K562 (cell line): ENCODE results near the gene PACRG. TPM values are rescaled to one million over a fixed set of nuclear protein-coding genes. Genes with fewer than 3 reads are reported as not detected.

Experiments
- ATAC-seq: fragments of 200-7000 bp; cut with Tn5 transposase; 3 replicates; pipeline ENCODE4 v1.9.1; 2020; ENCODE audit warnings: moderate library complexity
- BruUV-seq: library from RNA; stranded (reverse); fragments of 400-500 nt; replicated peaks from 2 replicates; lab custom pipeline; 2021; lab: Mats Ljungman, UMichigan
- CTCF ChIA-PET: fragments of 300-600 bp; formaldehyde crosslinking; extraction: SDS; loops from one replicate; lab custom pipeline; 2021; ENCODE audit warnings: low intra/inter-chr PET ratio; lab: Yijun Ruan, JAX
- POLR2A ChIA-PET: fragments of 300-600, 350-650 bp; sonication (Branson Sonifier 250); formaldehyde crosslinking; extraction: SDS; loops from one replicate; lab custom pipeline; 2021; ENCODE audit warnings: antibody characterized with exemption, inconsistent platforms; lab: Yijun Ruan, JAX
- DNase-seq, 4 experiments: peaks; one replicate each; pipeline versions ENCODE4 v3.0.0 to v3.0.0-alpha.2; 2011 to 2018; ENCODE audit warnings: low spot score in 3 of 4, mixed read lengths in 3 of 4; ENCODE audit errors: extremely low read depth in 1 of 4
- FAIRE-seq: peaks from 2 replicates; lab custom pipeline; 2011; peaks lifted over from hg19 to GRCh38; lab: Jason Lieb, UNC
- H2AFZ ChIP-seq: 2 replicates; pipeline ENCODE4 v1.6.0; 2011; ENCODE audit warnings: low read depth, low read length, control low read depth, inconsistent platforms
- H3K27ac ChIP-seq: fragments of 200-600 bp; 3 replicates; pipeline ENCODE4 v1.8.0; 2011; ENCODE audit warnings: low read depth, mild to moderate bottlenecking, control low read depth, inconsistent platforms, low read length, moderate library complexity, mixed read lengths; ENCODE audit errors: extremely low read depth
- H3K27me3 ChIP-seq, 2 experiments: fragments of 300-600 bp in 1 of 2; 2 replicates in 1 of 2; 3 replicates in 1 of 2; pipeline versions ENCODE4 v1.6.0 to v1.8.0; 2011; ENCODE audit warnings: inconsistent platforms in 2 of 2, low read length in 2 of 2, mild to moderate bottlenecking in 1 of 2, mixed read lengths in 1 of 2, moderate library complexity in 1 of 2; ENCODE audit not compliant: control insufficient read depth in 2 of 2, insufficient read depth in 2 of 2
- H3K36me3 ChIP-seq: fragments of 300-600 bp; 3 replicates; pipeline ENCODE4 v1.8.0; 2011; ENCODE audit warnings: mild to moderate bottlenecking, low read length, inconsistent platforms; ENCODE audit not compliant: control insufficient read depth, insufficient read depth
- H3K4me1 ChIP-seq, 2 experiments: fragments of 200-600 bp in 1 of 2; replicated peaks in 1 of 2; 2 replicates in 1 of 2; 3 replicates in 1 of 2; pipeline versions ENCODE4 v1.5.1 to v1.8.0; 2011; ENCODE audit warnings: inconsistent platforms in 2 of 2, low read length in 2 of 2, mild to moderate bottlenecking in 1 of 2, mixed read lengths in 1 of 2, moderate library complexity in 1 of 2; ENCODE audit not compliant: control insufficient read depth in 2 of 2, insufficient read depth in 2 of 2
- H3K4me2 ChIP-seq: 2 replicates; pipeline ENCODE4 v1.6.1; 2011; ENCODE audit warnings: low read length, control low read depth, inconsistent platforms, mixed read lengths; ENCODE audit not compliant: insufficient read depth
- H3K4me3 ChIP-seq: fragments of 200-600 bp; sonication (generic), shearing (Covaris generic); 2 replicates; pipeline ENCODE4 v1.5.1; 2016; ENCODE audit warnings: control low read depth, inconsistent platforms
- H3K79me2 ChIP-seq: fragments of 200-600 bp; 3 replicates; pipeline ENCODE4 v1.8.0; 2011; ENCODE audit warnings: low read length, inconsistent platforms; ENCODE audit not compliant: control insufficient read depth, insufficient read depth
- H3K9ac ChIP-seq, 2 experiments: 2 replicates each; pipeline versions ENCODE4 v1.6.0 to v1.6.1; 2011; ENCODE audit warnings: low read depth in 2 of 2, low read length in 2 of 2, control low read depth in 1 of 2, inconsistent platforms in 1 of 2, mild to moderate bottlenecking in 1 of 2, mixed read lengths in 1 of 2; ENCODE audit not compliant: insufficient read depth in 1 of 2
- H3K9me1 ChIP-seq: one replicate; pipeline ENCODE4 v1.6.0; 2011; ENCODE audit warnings: inconsistent platforms, mild to moderate bottlenecking, low read length, moderate library complexity; ENCODE audit not compliant: control insufficient read depth, insufficient read depth
- H3K9me3 ChIP-seq: replicated peaks from 2 replicates; pipeline ENCODE4 v1.5.1; 2011; ENCODE audit warnings: low read depth, low read length, inconsistent platforms; ENCODE audit not compliant: control insufficient read depth, insufficient read depth
- H4K20me1 ChIP-seq: replicated peaks from 2 replicates; pipeline ENCODE4 v1.6.1; 2011; ENCODE audit warnings: low read length, inconsistent platforms, mixed read lengths; ENCODE audit not compliant: control insufficient read depth, insufficient read depth
- KLF6 ChIP-seq: fragments of 250-450 bp; sonication (Bioruptor Pico); IDR thresholded peaks from 2 replicates; pipeline ENCODE4 v1.4.0; 2020; ENCODE audit warnings: mild to moderate bottlenecking, moderate library complexity, borderline replicate concordance
- ZNF75A ChIP-seq: fragments of 450-650 bp; formaldehyde crosslinking; IDR thresholded peaks from 2 replicates; pipeline ENCODE4 v1.4.0; 2020; ENCODE audit warnings: mild to moderate bottlenecking
- WGBS: fragments of 100-300 bp; shearing (Covaris generic); methylation state at CpG from one replicate; pipeline ENCODE4 v1.1.6; 2016; ENCODE audit warnings: low coverage, mixed read lengths; ENCODE audit not compliant: insufficient coverage; ENCODE audit errors: missing lambda C conversion rate; 5-methylcytosine and 5-hydroxymethylcytosine counted together
- in situ Hi-C: fragments of 300-500 bp; cut with MboI; formaldehyde crosslinking; loops from 4 replicates; pipeline ENCODE4 v1.15.0; 2018; ENCODE audit warnings: inconsistent platforms, mixed read lengths
- intact Hi-C: fragments of 100-400 bp; cut with micrococcal nuclease; formaldehyde crosslinking; loops from 2 replicates; pipeline ENCODE4 v1.14.2; 2022
- polyA plus RNA-seq, 8 experiments: library from polyadenylated mRNA; depleted of rRNA in 4 of 8; stranded (reverse) in 5 of 8; unstranded in 3 of 8; fragments of >200 nt; fragmentation: Nextera tagmentation in 2 of 8; fragmentation: Illumina TruSeq in 1 of 8; extraction: Ambion mirVana in 2 of 8; extraction: Trizol in 1 of 8; gene quantifications; 2 replicates each; pipeline versions ENCODE4 v1.2.1 to v1.2.3, GENCODE V29; 2011 to 2014; ENCODE audit warnings: inconsistent platforms in 1 of 8, missing spikeins in 1 of 8
- total RNA-seq, 7 experiments: library from RNA; depleted of rRNA in 6 of 7; stranded (reverse); fragments of >200 nt in 6 of 7; fragmentation: Illumina TruSeq in 2 of 7; extraction: Trizol in 2 of 7; gene quantifications; 2 replicates each; pipeline versions ENCODE4 v1.2.1 to v1.2.3, GENCODE V29; 2011 to 2021; ENCODE audit warnings: low replicate concordance in 1 of 7
- TF ChIP-seq, protein P1 (sequence below): sonication (generic); formaldehyde crosslinking; IDR thresholded peaks from 2 replicates; pipeline ENCODE4 v1.8.0; 2022; ENCODE audit warnings: mild to moderate bottlenecking, missing genetic modification reagents

The PACRG gene
- total and polyA plus RNA-seq, 9 of the 15 experiments (the other 6 are each of a cell fraction or from before 2014, with no cell fraction given): 0.04 TPM; not detected in 8

DNA sequence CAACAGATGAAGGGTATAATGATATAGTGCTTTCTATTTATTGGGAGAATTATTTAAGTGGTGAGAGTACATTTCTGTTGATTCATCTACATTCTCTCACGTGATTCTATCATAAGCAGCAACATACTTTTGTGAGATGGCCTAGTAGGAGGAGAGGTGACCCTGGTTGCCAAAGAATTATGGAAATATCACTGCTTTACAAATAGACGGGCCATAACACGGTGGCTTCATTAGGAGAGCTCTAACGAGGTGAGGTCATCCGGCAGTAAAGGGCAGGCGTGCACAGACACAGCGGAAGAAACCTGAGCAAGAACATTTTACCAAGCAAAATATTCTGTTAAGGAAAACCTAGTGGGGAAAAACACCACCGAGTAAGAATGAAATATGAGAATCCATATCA, 349.4 kb downstream of the PACRG start:
- CTCF ChIA-PET: no interaction called here
- POLR2A ChIA-PET: interaction anchor here (0.7 to 0.8 kb wide), 2 partner anchors 277 to 893 kb away, joined by 3 read pairs; no protein-coding TSS in a partner anchor
- Histone ChIP-seq H3K27me3 (no peaks in the 10 kb centered on the region), H3K9ac (no peak overlapping the region), H3K9me3 (no peaks in the 10 kb centered on the region), H3K36me3 (no peaks in the 10 kb centered on the region), H3K4me1 (no peaks in the 10 kb centered on the region), H3K27ac (no peak overlapping the region), H2AFZ (no peak overlapping the region), H4K20me1 (no peaks in the 10 kb centered on the region), H3K4me2 (no peak overlapping the region), H3K9me1 (no peaks in the 10 kb centered on the region), H3K4me3 (no peak overlapping the region), H3K79me2 (no peaks in the 10 kb centered on the region)
- no peak for DNase-seq
- no peak for FAIRE-seq
- 2% methylated on average over 8 of the region's 8 CpGs for WGBS
- TF ChIP-seq, protein P1, sequence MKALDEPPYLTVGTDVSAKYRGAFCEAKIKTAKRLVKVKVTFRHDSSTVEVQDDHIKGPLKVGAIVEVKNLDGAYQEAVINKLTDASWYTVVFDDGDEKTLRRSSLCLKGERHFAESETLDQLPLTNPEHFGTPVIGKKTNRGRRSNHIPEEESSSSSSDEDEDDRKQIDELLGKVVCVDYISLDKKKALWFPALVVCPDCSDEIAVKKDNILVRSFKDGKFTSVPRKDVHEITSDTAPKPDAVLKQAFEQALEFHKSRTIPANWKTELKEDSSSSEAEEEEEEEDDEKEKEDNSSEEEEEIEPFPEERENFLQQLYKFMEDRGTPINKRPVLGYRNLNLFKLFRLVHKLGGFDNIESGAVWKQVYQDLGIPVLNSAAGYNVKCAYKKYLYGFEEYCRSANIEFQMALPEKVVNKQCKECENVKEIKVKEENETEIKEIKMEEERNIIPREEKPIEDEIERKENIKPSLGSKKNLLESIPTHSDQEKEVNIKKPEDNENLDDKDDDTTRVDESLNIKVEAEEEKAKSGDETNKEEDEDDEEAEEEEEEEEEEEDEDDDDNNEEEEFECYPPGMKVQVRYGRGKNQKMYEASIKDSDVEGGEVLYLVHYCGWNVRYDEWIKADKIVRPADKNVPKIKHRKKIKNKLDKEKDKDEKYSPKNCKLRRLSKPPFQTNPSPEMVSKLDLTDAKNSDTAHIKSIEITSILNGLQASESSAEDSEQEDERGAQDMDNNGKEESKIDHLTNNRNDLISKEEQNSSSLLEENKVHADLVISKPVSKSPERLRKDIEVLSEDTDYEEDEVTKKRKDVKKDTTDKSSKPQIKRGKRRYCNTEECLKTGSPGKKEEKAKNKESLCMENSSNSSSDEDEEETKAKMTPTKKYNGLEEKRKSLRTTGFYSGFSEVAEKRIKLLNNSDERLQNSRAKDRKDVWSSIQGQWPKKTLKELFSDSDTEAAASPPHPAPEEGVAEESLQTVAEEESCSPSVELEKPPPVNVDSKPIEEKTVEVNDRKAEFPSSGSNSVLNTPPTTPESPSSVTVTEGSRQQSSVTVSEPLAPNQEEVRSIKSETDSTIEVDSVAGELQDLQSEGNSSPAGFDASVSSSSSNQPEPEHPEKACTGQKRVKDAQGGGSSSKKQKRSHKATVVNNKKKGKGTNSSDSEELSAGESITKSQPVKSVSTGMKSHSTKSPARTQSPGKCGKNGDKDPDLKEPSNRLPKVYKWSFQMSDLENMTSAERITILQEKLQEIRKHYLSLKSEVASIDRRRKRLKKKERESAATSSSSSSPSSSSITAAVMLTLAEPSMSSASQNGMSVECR (CRISPR knock-in tag): no peak
- TF ChIP-seq ZNF75A (CRISPR knock-in tag) (no peak), KLF6 (CRISPR knock-in tag) (no peak)
- in situ Hi-C loops: no loop called here
- no peak for ATAC-seq
- BruUV-seq: no TSS peak
- intact Hi-C loops: no loop called here
